NCI-H1105 (cell line): Measurements from ENCODE around the gene RCOR1.

Source experiments
- DNase-seq: peaks from one replicate; lab custom pipeline; 2025; lab: John Stamatoyannopoulos, UW

The RCOR1 gene

DNA sequence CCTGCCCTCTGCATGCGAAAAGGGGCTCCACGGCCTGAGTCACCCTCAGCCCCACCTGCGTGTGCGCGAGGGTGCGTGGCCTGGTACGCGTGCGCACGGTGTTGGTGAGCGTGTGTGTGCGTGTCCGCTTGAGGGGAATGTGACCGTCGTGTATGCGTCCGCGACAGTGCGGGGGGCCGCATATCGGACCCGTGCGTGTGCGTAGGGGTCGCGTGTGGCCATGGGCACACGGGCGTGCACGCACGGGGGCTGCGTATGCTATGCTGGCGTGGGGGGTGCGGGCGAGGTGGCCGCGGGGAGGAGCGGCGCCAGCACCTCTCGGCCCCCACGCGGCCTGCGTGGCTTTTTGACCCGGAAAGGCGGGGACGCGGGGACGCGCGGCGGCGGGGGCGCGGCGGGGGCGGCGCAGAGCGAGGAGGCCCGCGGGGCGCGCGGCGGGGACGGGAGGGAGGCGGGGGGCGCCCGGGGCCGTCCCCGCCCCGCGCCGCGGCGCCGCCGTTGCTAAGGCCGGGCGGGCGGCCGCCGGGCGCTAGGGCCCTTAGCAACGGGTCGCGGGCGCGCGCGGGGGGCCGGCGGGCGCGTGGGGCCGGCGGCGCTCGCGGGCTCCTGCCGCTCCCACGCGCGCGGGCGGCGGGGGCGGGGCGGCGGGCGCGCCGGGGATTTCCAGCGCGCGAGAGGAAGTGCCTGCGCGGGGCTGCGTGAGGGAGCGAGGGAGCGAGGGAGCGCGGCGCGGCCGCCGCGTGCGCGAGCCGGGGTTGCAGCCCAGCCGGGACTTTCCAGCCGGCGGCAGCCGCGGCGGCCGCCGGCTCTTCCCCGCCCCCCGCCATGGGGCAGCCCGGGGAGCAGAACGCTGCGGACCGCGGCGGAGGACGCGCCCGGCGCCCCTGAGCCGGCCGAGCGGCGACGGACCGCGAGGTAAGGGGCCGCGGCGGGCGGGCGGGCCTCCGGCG lies 184.6 kb downstream of the RCOR1 start, which contains the start of gene TRAF3:
TRAF3 (plus strand) TSS at position 689 of the 950 bp plus-strand sequence. CDS start 92,753 bp downstream, outside the sequence.
- DNase-seq: no peak

DNA sequence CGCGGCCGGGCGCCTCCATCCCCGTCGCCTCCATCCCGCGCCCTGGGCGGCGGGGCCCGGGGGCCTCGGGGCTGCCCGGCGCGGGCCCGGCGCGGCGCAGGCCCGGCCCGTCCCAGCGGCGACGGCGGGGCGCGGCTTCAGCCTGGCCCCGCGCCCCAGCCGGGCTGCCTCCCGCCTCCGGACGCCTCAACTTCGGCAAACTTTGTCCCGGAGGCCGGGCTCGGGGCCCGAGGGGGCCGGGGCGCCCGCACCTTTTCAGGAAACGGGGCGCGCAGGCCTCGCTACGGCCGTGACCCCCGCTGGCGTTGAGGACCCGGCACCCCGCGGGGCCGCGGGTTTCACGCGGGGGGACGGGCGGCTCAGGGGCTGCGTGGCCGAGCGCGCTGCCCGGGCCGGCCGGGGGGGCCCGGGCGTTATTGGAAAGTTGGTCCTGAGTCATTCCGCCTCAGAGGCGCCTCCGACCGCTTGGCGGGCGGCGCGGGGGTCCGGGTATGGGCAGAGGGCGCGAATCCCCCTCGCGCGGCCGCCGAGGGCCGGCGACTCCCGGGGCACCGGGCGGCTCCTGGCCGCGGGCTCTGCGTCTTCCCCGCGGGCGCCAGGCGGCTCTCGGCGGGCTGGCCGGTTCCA lies 185.4 kb downstream of the RCOR1 start:
- DNase-seq: no peak

DNA sequence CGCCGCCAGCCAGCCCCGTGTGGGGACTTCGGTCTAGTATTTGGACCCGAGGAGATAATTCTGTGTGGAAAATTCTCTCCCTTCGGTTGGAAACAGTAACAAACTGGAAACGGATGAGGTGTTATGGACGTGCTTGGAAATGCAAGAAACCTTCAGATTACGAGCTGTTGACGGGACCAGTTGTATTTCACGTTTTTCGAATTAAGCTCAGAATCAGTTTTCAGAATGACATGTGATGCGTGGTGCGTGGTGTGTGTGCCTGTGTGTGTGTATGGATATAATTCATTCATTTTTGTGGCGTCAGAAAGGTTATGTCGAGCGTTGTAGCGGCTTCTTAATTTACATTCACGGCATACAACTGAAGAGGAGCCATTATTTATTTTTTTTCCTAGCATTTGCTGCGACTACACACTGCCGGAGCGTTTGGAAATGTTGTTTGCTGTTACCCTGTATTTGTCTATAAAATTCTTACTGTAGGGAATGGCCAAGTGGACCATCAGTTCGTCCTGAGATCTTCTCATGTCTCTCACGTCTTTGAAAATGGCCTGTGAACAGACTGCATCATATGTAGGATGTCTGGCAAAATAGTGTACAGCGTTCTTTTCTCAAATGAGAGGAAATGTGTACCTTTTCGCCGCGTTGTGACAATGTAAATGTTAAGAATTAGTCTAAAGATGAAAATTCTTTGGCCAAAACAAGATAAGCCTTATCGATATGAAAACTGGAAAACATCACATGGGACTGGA lies 186.1 kb downstream of the RCOR1 start:
- no peak for DNase-seq

DNA sequence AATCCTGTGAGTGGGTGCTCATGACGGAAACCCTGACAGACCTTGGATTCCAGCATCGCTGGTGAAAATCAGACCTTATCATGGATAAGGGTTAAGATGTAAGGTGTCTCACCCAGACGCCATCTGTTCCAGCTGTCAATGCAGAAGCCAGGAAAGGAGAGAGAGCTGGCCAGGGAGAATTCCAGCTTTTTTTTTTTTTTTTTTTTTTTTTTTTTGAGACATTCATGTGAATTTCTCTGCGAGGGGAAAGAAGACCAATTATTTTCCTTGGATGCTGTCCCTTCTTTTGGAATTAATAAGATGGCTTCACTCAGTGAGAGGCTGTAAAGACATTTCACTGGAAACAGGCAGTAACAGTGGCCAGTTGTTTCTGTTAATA lies 186.6 kb downstream of the RCOR1 start:
- no peak for DNase-seq

DNA sequence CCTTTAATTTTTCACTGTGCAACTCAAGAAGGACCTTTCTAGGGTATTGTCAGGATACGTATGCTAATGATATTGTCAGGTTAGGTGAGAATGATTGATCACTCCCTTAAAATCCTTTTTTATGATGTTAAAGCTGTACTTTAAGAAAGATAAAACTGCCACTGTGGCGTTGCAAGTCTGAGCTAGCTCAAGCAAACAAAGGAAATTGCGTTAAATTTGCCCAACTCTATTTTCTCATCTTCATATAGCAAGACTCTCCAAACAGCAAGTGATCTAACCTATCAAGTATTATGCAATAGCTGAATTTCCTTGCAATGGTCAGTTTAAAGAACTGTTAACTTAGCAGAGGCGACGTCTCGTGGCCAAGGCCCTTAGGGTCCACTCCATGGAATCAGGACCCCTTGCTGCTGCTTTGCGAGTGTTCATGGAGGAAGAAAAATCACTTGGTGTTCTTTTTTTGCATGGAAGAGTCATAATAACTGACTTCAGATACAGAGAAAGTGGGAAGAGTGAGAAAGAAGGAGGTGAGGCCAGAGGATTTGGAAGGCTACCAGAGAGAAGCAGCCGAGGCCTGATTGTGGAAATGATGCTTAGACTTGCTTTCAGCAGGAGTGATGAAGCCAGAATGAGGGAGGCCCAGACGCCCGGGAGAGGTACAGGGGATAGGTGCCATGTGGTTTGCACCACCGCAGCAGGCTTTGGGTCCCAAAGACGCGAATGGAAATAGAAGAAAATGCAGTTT lies 187.3 kb downstream of the RCOR1 start:
- no peak for DNase-seq
